HG03139 (cell line): ENCODE measurements around the gene AKT1S1.

Source experiments
- ATAC-seq: cut with Tn5 transposase; IDR thresholded peaks from one replicate; pipeline ENCODE4 v1.9.1; 2021; ENCODE audit not compliant: unreplicated experiment

The AKT1S1 gene

DNA sequence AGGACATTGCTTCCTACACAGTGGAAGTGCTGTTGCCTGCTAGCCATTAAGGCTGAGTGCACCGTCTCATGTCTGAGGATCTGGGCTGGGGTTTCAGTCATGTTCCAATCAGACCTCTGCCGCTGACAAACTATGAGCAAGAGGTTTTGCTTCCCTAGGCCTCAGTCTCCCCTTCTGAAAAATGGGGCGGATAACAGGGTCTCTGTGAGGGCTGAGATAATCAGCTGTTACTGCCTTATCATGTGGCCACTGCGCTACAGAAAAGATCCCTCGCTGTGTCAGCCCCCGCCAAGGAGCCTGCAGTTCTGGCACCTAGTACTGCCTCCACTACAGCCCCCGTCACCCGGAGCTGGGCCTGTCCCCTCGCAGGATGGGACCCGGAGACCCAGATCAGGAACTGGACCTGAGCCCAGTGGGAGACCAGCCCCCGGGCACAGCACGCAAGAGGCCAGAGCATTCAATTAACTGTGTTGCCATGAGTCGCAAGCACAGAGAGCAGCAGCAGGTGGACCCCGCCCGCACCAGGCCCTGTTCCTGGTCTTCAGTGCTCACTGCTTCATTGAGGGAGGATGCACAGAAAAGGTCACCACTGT, 6.8 kb downstream of the AKT1S1 start:
- ATAC-seq = no peak

DNA sequence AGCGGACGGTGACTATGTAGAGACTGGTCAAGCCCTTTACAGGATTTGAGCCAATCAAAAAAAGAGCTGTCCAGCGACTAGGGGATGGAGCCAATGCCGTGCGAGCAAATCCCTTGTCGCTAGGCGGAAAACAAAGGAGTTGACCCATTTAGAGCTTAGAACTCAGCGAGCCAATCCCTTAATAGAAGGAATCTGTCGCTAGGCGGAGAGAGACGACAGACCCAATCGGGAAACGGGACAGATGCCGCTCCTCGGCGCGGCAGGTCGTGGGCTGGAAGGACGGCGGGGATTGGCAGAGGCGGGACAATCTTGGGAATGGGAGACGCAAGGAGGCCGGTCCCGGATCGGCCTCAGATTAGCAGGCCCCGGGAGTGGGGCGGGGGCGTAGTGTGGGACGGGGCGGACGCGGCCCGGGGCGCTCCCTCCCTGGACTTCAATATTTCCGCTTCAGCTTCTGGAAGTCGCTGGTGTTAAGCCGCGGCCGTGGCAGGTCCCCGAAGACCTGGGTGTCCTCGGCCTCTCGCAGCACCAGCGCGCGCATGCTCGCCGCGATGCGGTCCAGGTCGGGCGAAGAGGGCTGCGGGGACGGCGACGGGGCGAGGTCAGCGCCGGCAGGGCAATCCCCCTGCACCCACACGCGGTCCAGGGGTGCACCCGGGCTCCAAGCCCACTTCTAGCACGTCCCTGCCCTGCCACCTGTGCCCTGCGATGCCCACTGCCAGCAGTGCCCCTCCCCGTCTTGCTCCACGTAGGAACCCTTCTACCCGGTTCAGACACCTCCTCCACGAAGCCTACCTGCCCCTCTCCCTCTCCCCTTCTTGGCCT, 7.5 kb downstream of the AKT1S1 start:
- peak; percentile 58 for ATAC-seq

DNA sequence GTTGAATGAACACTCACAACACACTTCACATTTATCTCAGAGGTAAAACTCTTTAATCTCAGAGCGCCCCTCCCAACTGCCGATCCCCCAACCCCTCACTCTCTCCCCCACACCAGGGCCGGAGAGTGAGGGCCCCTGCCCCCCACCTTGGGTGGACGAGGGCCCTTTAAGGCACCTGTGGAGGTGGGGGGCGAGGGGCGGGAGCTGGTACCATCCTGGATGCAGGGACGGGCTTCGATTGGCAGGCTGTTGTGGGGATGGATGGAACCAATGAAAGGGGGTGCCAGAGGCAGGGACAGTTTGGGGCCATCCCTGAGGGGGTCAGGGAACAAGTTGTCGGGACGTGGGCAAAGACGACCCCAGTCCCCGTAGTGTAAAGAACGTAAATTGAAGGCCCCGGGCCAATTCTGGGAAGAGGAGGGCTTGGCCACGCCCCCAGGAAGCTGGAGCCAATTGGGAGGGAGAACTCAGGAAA, 8.1 kb downstream of the AKT1S1 start:
- peak; percentile 11 for ATAC-seq

DNA sequence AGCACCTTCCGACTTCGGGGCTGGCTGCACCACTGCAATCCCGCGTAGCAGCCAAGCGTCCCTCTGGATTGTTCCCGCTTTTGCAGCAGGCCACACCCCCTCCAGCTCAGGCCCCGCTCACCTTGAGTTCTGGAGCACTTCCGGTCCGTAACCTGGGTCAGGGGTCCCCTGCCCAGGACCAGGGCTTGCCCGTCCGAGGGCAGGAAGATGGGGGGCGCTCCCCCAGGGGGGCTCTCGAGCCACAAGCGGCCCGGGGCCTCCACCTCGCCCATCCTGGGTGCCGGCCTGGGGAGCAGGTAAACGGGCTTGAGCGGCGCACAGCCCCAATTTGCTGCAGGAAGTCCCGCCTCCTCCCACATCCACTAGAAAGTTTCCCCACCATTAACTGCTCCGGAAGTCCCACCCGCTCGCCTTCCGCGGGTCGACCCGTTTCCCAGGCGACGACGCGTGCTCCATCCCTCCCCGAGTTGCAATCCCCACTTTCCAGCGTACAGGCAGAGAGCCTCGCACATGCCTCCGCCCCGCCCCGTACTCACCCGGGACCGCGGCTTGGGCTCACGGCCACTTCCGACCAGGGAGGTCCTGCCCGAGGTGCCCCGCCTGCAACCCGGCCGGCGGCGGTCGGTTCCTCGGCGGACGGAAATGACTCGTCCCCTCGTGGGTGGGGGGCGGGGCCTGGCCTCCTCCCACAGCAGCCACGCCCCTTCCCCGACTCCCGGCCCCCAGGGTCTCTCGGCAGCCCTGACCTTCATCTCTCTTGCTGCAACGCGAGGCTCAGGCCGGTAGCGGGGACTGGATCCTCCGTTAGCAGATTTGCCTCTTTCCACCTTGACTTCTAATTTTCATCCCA, 10.0 kb downstream of the AKT1S1 start, which contains the start of gene PNKP:
PNKP (minus strand) TSS at position 644 of the 850 bp plus-strand sequence; CDS start at position 272, 372 bp downstream.
- ATAC-seq = no peak

DNA sequence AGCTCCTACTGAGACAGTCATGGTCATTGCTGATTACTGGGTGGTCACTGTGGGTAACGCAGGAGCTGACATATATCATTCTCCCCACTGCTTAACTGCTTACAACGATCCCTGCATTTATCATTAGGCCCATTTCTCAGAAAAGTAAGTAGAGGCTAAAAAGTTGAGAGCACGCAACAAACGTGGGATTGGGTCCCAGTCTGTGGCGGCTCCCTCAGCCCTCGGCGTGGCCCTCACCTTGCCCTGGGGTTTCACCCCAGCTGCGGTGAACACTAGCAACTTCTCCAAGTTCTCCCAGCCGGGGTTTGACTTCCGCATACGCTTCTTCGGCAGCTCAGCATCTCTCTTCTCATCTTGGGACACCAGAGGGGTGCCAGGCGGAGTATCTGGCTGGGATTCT, 12.3 kb downstream of the AKT1S1 start:
- no peak for ATAC-seq

DNA sequence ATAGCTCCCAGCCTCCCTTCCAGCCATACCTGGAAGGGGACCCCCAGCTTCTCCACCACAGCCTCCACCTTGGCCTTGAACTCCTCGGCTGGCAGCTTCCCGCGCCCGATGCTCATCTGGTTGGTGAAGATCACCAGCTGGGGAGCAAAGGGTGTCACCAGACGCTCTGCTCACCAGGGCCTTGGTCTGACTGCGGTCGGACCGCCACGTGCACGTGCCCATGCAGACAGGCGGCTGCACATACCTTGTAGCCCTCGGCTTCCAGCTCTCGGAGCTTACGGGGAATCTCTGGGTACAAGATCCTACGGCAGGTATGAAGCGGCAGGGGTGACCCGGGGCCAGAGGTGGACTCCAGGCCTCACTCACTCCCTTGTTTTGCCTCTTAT, 13.2 kb downstream of the AKT1S1 start:
- no peak for ATAC-seq

DNA sequence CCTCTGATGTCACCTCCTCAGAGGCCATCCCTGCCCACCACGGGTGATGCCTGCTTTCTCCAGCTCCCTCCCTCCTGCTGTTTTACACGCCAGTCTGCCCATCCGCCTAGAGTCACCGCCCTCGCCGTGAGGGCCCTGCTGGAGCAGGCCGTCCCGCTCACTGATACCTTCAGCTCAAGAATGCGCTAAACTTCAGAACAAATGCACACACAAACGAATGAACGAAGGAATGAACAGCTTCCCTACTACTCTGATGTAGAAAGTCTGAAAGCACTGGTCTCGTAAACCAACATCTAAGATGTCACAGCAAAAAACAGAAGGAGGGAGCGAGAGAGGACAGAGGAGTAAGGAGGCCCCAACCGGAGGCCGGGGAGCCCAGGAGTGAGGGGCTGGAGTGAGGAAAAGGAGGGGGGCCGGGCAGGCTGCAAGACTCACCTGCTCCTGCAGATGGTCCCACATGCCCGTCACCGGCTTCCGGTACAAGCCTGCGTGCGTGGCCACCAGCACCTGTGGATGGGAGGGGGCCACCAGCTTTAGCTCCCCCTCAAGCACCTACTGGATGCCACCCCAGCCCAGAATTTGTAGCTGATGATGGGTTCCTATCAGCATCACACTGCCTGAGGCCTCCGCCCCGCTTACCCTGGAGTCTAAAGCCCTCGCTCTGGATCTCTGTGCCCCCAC, 13.8 kb downstream of the AKT1S1 start:
- no peak for ATAC-seq

DNA sequence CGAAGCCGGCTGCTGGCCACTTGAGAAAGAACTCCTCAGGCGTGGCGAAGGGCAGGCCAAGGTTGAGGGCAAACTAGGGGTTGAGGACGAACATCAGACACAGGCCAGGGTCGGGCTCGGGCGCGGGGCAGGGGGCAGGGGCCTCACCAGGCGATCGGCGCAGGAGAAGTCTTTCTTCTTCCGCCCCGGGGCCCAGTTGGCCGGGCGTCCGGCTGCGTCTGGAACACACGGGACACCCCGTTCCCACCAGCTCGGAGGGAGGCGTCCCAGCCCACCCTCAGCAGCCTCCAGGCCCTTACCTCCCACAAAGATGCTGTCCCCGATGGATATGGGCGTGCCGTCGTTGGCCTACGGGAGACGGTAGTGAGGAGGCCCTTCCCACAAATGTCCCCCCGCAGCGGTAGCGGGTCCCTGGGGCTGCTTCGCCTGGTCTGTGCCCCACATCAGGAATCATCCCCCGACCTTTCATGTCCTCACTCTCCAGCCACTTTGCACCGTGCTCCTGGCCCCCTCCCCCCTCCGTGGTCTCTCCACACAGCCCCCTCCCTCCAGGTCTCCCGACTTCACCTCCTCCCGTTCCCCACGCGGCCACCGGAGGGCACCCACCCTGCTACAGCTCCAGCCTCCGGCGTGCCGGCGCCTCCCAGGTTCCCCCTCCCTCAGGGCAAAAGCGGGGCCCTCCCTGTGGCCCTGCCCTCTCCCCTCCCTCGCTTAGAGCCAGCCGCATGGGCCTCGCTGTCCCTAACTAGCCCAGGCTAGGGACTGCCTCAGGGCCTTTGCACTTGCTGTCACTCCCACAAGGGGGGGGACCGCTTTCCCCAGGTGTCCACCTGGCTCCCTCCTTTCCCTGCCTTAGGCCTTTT, 14.5 kb downstream of the AKT1S1 start:
- no peak for ATAC-seq

DNA sequence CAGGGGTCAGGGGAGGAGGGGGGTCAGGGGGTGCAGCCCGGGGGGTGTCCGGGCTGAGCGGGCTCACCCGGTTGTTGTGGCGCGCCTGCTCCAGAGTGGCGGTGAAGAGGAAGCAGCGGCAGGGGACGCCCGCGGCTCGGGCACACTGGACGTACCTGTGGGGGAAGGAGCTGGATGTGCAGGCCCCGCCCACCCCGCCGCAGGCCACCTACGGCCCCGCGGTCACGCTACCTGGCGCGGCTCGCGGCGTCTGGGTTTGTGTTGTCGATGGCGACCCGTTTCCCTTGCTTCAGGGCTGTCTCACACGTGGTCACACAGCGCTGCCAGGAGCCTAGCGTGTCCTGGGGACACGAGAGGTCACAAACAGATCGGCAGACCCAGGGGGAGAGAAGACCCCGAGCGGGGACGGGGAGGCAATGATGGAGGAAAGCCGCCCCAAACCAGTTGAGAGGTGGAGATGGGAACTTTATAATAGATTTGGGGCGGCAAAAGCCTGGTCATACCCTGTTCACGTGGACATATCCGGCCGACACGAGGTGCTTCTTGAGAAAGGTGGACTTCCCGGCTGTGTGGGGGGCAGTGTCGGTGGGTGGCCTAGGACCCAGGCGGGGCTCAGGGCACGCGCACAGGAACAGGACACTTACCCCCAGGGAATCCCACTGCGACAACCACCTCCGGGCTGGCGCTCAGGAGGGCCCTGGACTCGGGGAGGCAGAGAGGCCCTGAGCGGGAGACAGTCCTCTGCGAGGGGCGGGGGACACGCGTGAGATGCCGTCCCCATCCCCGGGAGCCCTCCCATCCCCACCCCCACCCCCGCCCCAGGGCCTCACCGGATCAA, 15.4 kb downstream of the AKT1S1 start:
- ATAC-seq = no peak

DNA sequence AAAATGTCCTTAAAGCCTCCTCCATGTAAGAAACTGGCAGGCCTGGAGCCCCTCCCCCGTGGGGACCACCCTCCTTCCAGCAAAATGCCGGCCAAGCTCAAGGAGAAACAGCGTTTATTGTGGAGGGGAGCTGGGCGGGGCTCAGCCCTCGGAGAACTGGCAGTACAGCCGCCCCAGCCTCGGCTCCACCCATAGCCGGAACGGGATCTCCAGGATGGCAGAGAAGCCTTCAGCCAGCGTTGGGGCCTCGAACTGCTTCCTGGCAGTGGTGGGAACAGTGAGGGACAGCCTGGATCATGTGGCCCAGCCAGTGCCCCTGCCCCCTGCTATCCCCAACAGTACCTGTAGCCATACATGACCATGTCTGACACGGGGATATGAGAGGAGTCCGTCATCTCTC, 16.0 kb downstream of the AKT1S1 start:
- ATAC-seq = no peak

DNA sequence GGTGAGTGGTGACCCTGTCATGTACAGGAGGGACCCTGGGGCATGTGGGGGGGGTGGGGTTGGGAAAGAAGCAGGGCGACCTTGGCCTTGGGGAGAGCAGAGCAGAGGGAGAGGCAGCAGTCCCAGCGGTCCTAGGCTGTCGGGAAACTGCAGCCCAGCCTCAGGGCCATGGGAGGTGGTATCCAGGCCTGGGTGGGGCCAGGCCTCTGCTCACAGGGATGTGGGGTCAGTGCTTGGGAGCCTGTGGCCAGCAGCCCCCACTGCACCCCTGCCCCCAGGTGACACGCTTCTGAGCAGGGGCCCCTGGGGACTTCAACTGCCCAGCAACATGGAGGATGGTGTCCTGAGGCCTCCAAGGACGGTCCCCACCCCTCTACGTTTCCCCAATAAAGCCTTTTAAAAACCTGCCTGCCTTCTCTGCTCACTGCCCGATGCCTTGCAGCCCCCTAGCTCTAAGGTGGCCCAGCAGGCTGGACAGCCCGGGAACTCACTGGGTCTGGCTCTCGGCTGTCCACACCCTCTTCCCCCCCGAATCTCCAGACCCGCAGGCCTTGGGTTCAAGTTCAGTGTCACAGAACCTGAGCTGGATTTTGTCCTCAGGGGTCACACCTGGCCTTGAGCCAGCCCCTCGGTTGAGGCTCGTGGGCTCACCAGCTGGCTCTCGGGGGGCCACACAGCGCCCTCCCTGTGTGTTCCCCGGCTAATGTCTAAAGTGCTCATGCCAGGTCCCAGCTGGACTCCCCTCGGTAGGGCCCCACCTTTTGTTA, 16.6 kb downstream of the AKT1S1 start:
- ATAC-seq = no peak

DNA sequence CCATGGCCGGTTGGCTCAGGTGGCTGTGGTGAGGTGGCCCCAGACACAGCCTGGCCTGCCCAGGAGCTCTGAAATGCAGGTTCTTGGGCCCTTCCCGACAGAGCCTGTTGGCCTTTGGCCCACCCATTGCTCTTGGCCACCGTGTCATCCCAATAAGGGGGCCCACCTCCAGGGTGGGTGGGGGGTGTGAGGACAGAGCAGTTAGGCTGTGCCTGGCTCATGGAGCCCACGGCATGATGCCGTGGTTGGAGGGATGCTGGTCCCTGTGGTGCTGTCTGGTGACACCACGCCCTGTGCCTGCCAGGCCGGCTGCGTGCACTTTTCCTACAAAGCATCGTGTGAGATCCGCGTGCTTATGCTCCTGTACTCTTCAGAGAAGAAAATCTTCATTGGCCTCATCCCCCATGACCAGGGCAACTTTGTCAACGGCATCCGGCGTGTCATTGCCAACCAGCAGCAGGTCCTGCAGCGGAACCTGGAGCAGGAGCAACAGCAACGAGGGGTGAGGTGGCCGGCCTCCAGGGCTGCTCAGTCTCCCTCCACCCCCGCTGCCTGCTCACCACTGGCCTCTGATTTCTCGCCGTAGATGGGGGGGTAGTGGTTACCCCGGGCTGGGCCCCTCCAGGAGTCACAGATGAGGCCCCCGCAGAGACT, 17.3 kb downstream of the AKT1S1 start:
- ATAC-seq = no peak

DNA sequence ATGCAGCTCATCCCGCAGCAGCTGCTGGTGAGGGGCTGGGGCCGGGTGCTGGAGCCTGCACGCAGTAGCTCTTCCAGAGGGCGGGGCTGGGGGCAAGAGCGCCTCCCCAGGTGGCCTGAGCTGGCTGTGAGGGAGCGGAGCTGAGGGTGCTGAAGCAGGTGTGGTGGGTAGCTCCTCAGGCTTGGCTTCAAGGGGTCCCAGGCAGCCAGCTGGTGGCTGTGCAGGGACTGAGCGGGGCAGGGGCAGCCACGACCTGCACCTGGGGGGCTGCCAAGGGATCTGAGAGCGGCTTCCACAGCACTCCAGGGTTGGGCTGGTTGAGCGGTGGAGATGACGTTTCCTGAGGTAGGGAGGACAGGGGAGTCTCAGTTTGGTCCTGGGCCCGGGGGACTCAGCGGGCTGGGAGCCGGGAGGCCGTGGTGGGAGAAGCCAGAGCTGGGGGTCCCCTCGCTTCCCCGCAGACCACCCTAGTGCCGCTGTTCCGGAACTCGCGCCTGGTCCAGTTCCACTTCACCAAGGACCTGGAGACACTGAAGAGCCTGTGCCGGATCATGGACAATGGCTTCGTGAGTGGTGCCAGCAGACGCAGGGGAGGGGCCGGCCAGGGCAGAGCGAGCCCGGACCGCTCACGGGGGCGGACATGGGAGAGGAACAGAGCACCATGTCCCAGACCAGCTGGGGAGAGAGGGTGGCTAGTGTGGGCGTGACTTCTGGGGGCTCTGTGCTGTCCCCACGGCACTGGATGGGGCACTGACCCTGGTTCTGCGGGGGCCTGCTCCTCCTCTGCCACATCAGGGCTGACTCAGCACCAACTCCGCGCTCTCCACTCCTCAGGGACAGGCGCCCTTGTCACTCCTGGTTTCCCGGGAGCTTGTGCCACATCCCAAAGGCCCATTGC, 18.8 kb downstream of the AKT1S1 start:
- ATAC-seq = no peak

DNA sequence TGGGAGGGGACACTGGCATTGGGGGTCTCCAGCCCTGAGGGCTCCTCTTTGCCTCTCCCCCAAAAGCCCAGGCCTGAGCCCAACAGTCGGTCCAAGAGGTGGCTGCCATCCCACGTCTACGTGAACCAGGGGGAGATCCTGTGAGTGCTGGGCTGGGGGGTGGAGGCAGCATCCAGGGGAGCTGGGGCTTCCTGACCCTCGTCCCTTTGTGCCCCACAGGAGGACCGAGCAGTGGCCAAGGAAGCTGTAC, 19.4 kb downstream of the AKT1S1 start:
- no peak for ATAC-seq

DNA sequence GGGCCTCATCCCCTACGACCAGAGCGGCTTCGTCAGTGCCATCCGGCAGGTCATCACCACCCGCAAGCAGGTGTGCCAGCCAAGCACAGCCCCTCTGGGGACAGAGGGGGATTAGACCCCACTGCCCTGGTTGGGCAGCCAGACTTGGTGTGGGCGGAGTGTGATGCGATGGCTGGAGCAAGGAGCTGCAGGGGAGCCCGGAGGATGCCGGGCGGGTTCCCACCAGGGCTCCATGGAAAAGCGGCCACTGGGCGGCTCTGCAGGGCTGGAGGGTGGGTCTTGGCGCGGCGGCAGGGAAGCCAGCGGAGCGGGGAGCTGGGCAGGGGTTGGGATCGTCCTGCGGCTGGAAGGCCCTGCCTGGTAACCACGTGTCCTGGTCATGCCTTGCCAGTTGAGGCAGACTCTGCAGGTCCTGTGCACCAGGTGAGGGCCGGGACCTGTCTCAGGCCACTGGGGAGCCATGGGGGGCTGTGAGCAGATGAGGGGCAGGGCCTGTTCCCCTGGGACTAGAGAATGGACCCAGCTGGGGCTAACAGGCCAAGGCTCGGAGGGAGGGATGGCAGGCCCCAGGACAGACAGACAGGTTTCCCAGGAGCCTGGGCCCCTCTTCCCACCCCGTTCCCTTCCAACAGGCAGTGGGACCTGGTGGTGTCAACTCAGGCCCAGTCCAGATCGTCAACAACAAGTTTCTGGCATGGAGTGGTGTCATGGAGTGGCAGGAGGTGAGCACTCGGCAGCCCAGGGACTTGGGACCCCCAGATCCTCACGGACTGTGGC, 19.9 kb downstream of the AKT1S1 start:
- ATAC-seq = no peak

DNA sequence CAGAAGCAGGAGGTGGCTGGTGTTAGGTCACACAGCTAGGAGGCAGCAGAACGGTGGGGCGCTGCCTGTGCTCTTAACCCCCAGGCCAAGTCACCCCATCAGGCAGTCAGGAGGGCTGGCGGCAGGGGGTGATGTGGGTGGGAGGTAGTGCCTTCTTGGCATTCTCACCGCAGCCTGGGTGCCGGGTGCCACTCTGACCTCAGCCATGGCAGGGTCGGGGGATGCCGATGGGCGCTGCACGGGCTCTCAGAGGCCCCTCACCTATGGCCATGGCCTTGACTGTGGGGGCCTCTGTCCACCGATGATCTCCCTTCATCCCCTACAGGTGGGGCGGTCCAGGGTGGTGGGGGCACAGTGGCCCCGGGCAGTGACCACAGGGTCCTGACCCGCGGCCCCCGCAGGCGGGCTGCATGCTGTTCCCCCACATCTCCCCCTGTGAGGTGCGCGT, 20.6 kb downstream of the AKT1S1 start:
- no peak for ATAC-seq
